Mesothelial cell of epicardium (in vitro differentiated cells): ENCODE results near the gene IGF2BP1. TPM values are rescaled to one million over a fixed set of nuclear protein-coding genes. Genes with fewer than 3 reads are reported as not detected.
"Not testable (repeated sequence)": the region's sequence is repeated elsewhere in the genome, so short reads cannot be mapped to it uniquely, and the experiment has no call there.

Experiments
- DNase-seq, 2 experiments: peaks; one replicate each; pipeline ENCODE4 v3.0.0; 2021; ENCODE audit warnings: low spot score in 2 of 2; ENCODE audit not compliant: unreplicated experiment in 2 of 2
- H3K27ac Mint-ChIP-seq: 2 replicates; pipeline ENCODE4 v1.8.0; 2021; ENCODE audit warnings: mixed read lengths
- H3K27me3 Mint-ChIP-seq: 2 replicates; pipeline ENCODE4 v1.8.0; 2021; ENCODE audit warnings: low read depth, mixed read lengths
- H3K36me3 Mint-ChIP-seq: 2 replicates; pipeline ENCODE4 v1.8.0; 2021; ENCODE audit warnings: mixed read lengths
- H3K4me1 Mint-ChIP-seq: 2 replicates; pipeline ENCODE4 v1.8.0; 2021; ENCODE audit warnings: mixed read lengths
- H3K4me3 Mint-ChIP-seq: 2 replicates; pipeline ENCODE4 v1.8.0; 2021; ENCODE audit warnings: mild to moderate bottlenecking, moderate library complexity, mixed read lengths
- H3K9me3 Mint-ChIP-seq: 2 replicates; pipeline ENCODE4 v1.8.0; 2021; ENCODE audit warnings: mixed read lengths
- CTCF ChIP-seq: fragments of 200-600 bp; sonication (generic); IDR thresholded peaks from one replicate; pipeline ENCODE4 v1.5.0; 2021; ENCODE audit warnings: antibody characterized with exemption; ENCODE audit not compliant: unreplicated experiment
- total RNA-seq: library from RNA; stranded (reverse); gene quantifications from 3 replicates; pipeline ENCODE4 v1.2.1, GENCODE V29; 2021

IGF2BP1 gene
- total RNA-seq, 1 donor from 2014 or later: 227 TPM

DNA sequence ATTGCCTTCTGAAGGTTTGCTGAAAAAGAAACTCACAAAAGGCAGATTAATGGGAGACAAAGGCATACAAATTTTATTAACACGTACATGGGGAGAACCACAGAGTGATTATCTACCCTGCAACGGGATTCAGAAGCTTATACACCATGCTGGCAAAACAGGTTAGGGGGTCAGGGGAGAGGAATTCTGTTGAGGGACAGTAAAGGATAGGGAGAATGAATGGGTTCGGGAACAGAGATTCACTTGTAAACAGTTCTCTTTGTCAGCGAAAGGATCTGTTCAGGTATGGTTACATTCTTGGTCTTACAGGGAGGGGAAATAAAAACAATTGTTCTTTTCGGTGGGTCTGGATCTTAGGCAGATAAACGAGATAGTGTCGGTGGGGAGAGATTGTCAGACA, 81.1 kb downstream of the IGF2BP1 start:
- Mint-ChIP-seq H3K36me3 (no peaks in the 10 kb centered on the region), H3K27me3 (peaks cover 27% of the 10 kb centered on the region), H3K27ac (no peak overlapping the region), H3K4me1 (no peaks in the 10 kb centered on the region), H3K9me3 (peaks cover 7% of the 10 kb centered on the region), H3K4me3 (no peak overlapping the region)
- no peak for TF ChIP-seq CTCF
- DNase-seq: no peak

DNA sequence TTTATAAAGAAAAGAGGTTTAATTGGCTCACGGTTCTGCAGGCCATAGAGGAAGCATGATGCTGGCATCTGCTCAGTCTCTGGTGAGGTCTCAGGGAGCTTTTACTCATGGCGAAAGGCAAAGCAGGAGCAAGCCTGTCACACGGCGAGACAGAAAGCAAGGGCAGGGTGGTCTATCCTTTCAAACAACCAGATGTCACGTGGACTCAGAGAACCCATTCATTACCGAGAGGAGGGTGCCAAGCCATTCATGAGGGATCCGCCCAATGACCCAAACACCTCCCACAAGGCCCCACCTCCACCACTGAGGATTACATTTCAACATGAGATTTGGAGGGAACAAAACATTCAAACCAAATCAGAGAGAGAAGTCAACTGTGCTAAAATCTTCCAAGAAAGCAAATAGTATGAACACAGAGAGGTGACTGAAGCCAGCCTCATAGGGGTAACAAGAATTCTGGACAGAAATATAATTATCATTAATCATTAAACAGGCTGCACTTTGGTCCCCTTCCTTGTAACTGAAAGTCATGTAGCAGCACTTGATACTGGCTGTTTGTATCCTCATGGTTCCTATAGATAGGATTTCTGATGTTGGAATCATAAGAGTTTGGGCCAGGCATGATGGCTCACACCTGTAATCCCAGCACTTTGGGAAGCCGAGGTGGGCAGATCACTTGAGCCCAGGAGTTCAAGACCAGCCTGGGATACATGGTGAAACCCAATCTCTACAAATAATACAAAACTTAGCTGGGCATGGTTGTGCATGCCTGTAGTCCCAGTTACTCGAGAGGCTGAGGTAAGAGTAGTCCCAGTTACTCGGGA, 82.9 kb downstream of the IGF2BP1 start:
- Mint-ChIP-seq H3K36me3 (no peaks in the 10 kb centered on the region), H3K27ac (no peak overlapping the region), H3K4me3 (no peak overlapping the region), H3K4me1 (no peaks in the 10 kb centered on the region), H3K27me3 (peaks cover 27% of the 10 kb centered on the region), H3K9me3 (peaks cover 7% of the 10 kb centered on the region)
- DNase-seq: no peak
- TF ChIP-seq CTCF: no peak

- Mint-ChIP-seq H3K36me3 (no peaks in the 10 kb centered on the region), H3K9me3 (peaks cover 7% of the 10 kb centered on the region), H3K4me1 (no peaks in the 10 kb centered on the region), H3K4me3 (no peak overlapping the region), H3K27me3 (peaks cover 17% of the 10 kb centered on the region), H3K27ac (no peak overlapping the region)
- TF ChIP-seq CTCF: no peak
- no peak for DNase-seq
These were observed 85.0 kb downstream of the IGF2BP1 start for GRCh38 chr17:49082231-49082630.

DNA sequence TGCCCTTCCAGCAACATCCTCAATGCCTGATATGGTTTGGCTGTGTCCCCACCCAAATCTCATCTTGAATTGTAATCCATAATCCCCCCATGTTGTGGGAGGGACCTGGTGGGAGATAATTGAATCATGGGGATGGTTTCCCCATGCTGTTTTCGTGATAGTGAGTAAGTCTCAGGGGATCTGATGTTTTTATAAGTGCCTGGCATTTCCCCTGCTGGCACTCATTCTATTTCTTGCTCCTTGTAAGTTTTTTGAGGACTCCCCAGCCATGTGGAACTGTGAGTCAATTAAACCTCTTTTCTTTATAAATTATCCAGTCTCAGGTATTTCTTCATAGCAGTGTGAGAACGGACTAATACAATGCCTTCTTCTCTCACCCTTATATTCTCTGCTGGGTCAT, 87.9 kb downstream of the IGF2BP1 start:
- H3K36me3 Mint-ChIP-seq, DNase-seq, H3K27me3 Mint-ChIP-seq: not testable (repeated sequence)

DNA sequence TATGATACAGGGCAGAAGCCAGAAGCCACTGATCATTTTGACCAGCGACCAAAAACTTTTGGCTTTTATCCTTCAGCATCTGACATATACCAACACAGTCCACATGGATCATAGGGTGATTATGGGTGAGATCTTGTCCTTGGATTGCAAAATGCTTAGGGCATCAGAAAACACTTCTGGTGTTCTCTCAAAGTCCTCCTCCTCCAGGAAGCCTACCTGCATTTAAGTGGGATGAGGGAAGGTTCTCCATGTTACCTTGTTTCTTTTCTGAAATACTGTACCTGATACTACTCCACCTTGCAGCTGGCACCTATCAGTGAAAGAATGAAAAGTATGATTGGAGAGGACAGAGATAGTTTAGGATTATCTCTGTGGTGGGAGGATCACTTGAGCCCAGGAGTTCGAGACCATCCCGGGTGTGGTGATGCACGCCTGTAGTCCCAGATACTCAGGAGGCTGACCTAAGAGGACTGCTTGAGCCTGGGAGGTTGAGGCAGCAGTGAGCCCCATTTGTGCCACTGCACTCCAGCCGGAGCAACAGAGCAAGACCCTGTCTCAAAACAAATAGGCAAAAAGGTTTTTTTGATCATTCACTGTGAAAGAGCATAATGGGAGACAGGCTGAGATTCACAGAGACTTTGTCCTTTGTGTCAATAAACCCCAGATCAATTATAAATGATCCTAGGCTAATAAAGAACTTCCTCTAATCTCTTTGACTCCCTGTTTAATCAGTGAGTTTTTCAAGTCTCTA, 88.6 kb downstream of the IGF2BP1 start:
- Mint-ChIP-seq H3K9me3 (no peaks in the 10 kb centered on the region), H3K4me1 (peaks cover 2% of the 10 kb centered on the region), H3K27ac (no peak overlapping the region), H3K27me3 (peaks cover 9% of the 10 kb centered on the region), H3K36me3 (no peaks in the 10 kb centered on the region), H3K4me3 (no peak overlapping the region)
- no peak for DNase-seq
- TF ChIP-seq CTCF: no peak

More for the DNA sequence above, 87.9 kb downstream of the IGF2BP1 start:
- not testable (repeated sequence) for H3K9me3 Mint-ChIP-seq, H3K4me3 Mint-ChIP-seq, H3K4me1 Mint-ChIP-seq, H3K27ac Mint-ChIP-seq

GRCh38 chr17:49086316-49086605, 89.1 kb downstream of the IGF2BP1 start:
- DNase-seq: no peak
- Mint-ChIP-seq H3K9me3 (no peaks in the 10 kb centered on the region), H3K4me3 (no peak overlapping the region), H3K27me3 (peaks cover 6% of the 10 kb centered on the region), H3K4me1 (peaks cover 2% of the 10 kb centered on the region), H3K27ac (no peak overlapping the region), H3K36me3 (no peaks in the 10 kb centered on the region)
- TF ChIP-seq CTCF: no peak
